Measurements from ENCODE around the gene IMMP2L. TPM values are rescaled to one million over a fixed set of nuclear protein-coding genes. Genes with fewer than 3 reads are reported as not detected.

Gene IMMP2L
- polyA plus RNA-seq, 1 donor (not counting 4 experiments of a cell fraction or from before 2014, with no cell fraction given), result 14.1 TPM

GRCh38 chr7:111029574-111030251 is 532.6 kb downstream of the IMMP2L start:
- no peaks in the 10 kb centered on the region for H3K79me2 ChIP-seq (ENCODE audit: control insufficient read depth, insufficient read depth, low read length)
- FAIRE-seq (no peak), DNase-seq (ENCODE audit: low read depth, low spot score) (no peak)
- H3K27me3 ChIP-seq (ENCODE audit: control insufficient read depth, extremely low read depth, insufficient read depth, low read length), result no peaks in the 10 kb centered on the region
- H3K9ac ChIP-seq (ENCODE audit: control insufficient read depth, extremely low read depth, insufficient read depth, low read length), result no peak overlapping the region
- no peaks in the 10 kb centered on the region for H3K9me3 ChIP-seq (ENCODE audit: control insufficient read depth, low read depth, low read length)
- no peaks in the 10 kb centered on the region for H4K20me1 ChIP-seq (ENCODE audit: control insufficient read depth, extremely low read depth, insufficient read depth, low read length)
- no peak overlapping the region for H2AFZ ChIP-seq (ENCODE audit: control insufficient read depth, low read length)
- no peak overlapping the region for H3K27ac ChIP-seq (ENCODE audit: control insufficient read depth, insufficient read depth, low read length)
- H3K4me3 ChIP-seq (ENCODE audit: control insufficient read depth in 2 of 3, extremely low read depth in 1 of 3, insufficient read depth in 2 of 3, low read depth in 1 of 3, low read length in 3 of 3), result no peak overlapping the region
- H3K9me1 ChIP-seq (ENCODE audit: control insufficient read depth, extremely low read depth, insufficient read depth, low read length), result no peaks in the 10 kb centered on the region
- no peak for TF ChIP-seq EZH2 (IDR thresholded peaks at IDR 0.05; ENCODE audit: low read length)
- TF ChIP-seq, protein P1, sequence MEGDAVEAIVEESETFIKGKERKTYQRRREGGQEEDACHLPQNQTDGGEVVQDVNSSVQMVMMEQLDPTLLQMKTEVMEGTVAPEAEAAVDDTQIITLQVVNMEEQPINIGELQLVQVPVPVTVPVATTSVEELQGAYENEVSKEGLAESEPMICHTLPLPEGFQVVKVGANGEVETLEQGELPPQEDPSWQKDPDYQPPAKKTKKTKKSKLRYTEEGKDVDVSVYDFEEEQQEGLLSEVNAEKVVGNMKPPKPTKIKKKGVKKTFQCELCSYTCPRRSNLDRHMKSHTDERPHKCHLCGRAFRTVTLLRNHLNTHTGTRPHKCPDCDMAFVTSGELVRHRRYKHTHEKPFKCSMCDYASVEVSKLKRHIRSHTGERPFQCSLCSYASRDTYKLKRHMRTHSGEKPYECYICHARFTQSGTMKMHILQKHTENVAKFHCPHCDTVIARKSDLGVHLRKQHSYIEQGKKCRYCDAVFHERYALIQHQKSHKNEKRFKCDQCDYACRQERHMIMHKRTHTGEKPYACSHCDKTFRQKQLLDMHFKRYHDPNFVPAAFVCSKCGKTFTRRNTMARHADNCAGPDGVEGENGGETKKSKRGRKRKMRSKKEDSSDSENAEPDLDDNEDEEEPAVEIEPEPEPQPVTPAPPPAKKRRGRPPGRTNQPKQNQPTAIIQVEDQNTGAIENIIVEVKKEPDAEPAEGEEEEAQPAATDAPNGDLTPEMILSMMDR (optimal IDR thresholded peaks at IDR 0.05 in 1 of 3, IDR thresholded peaks at IDR 0.05 in 1 of 3, conservative IDR thresholded peaks at IDR 0.05 in 1 of 3; ENCODE audit: extremely low read depth in 1 of 3, insufficient read depth in 2 of 3, low read length in 3 of 3), result no peak
- peaks cover 8% of the 10 kb centered on the region for H3K4me1 ChIP-seq (ENCODE audit: control insufficient read depth, extremely low read depth, insufficient read depth, low read length)
- H3K36me3 ChIP-seq (ENCODE audit: control insufficient read depth in 2 of 2, extremely low read depth in 1 of 2, insufficient read depth in 2 of 2, low read length in 2 of 2), result no peaks in the 10 kb centered on the region
- no peak overlapping the region for H3K4me2 ChIP-seq (ENCODE audit: control insufficient read depth, extremely low read depth, insufficient read depth, low read depth, low read length)
- dilution Hi-C loops (cut with MboI; ENCODE audit: extremely low pct_ligation_motif_present, low sequenced_read_pairs), result no loop called here

- FAIRE-seq, result no peak
- H3K27ac ChIP-seq (ENCODE audit: control insufficient read depth, insufficient read depth, low read length), result no peak overlapping the region
- H2AFZ ChIP-seq (ENCODE audit: control insufficient read depth, low read length), result no peak overlapping the region
- peaks cover 8% of the 10 kb centered on the region for H3K4me1 ChIP-seq (ENCODE audit: control insufficient read depth, extremely low read depth, insufficient read depth, low read length)
- no peaks in the 10 kb centered on the region for H3K27me3 ChIP-seq (ENCODE audit: control insufficient read depth, extremely low read depth, insufficient read depth, low read length)
- no peak for DNase-seq (ENCODE audit: low read depth, low spot score)
- TF ChIP-seq, protein P1 (optimal IDR thresholded peaks at IDR 0.05 in 1 of 3, IDR thresholded peaks at IDR 0.05 in 1 of 3, conservative IDR thresholded peaks at IDR 0.05 in 1 of 3; ENCODE audit: extremely low read depth in 1 of 3, insufficient read depth in 2 of 3, low read length in 3 of 3), result no peak
- no peak for TF ChIP-seq EZH2 (IDR thresholded peaks at IDR 0.05; ENCODE audit: low read length)
- H3K4me2 ChIP-seq (ENCODE audit: control insufficient read depth, extremely low read depth, insufficient read depth, low read depth, low read length), result no peak overlapping the region
- no peaks in the 10 kb centered on the region for H3K9me1 ChIP-seq (ENCODE audit: control insufficient read depth, extremely low read depth, insufficient read depth, low read length)
- H3K9me3 ChIP-seq (ENCODE audit: control insufficient read depth, low read depth, low read length), result no peaks in the 10 kb centered on the region
- no peak overlapping the region for H3K9ac ChIP-seq (ENCODE audit: control insufficient read depth, extremely low read depth, insufficient read depth, low read length)
- no peaks in the 10 kb centered on the region for H3K36me3 ChIP-seq (ENCODE audit: control insufficient read depth in 2 of 2, extremely low read depth in 1 of 2, insufficient read depth in 2 of 2, low read length in 2 of 2)
- dilution Hi-C loops (cut with MboI; ENCODE audit: extremely low pct_ligation_motif_present, low sequenced_read_pairs), result no loop called here
- no peak overlapping the region for H3K4me3 ChIP-seq (ENCODE audit: control insufficient read depth in 2 of 3, extremely low read depth in 1 of 3, insufficient read depth in 2 of 3, low read depth in 1 of 3, low read length in 3 of 3)
- no peaks in the 10 kb centered on the region for H4K20me1 ChIP-seq (ENCODE audit: control insufficient read depth, extremely low read depth, insufficient read depth, low read length)
- no peaks in the 10 kb centered on the region for H3K79me2 ChIP-seq (ENCODE audit: control insufficient read depth, insufficient read depth, low read length)
Measured at GRCh38 chr7:111029141-111029572, 533.1 kb downstream of the IMMP2L start.

Data from keratinocyte (primary cell).